IMR-90 (cell line): ENCODE data around the gene PCGF5. TPM values are rescaled to one million over a fixed set of nuclear protein-coding genes. Genes with fewer than 3 reads are reported as not detected.

Source experiments
- polyA plus RNA-seq, 3 experiments: library from polyadenylated mRNA; depleted of rRNA; stranded (reverse); fragments of >200 nt; gene quantifications; 2 replicates each; pipeline ENCODE4 v1.2.3, GENCODE V29; 2012; ENCODE audit warnings: low replicate concordance in 1 of 3
- total RNA-seq: library from RNA; depleted of rRNA; stranded (reverse); fragments of >200 nt; gene quantifications from 2 replicates; pipeline ENCODE4 v1.2.3, GENCODE V29; 2012; rRNA removed

PCGF5 gene
- total and polyA plus RNA-seq, 2 of the 4 experiments (the other 2 are of a cell fraction) = 9.0 to 18.1 TPM

Other genes starting within 250 kb of the PCGF5 start
- 5.9 and 10.3 TPM in 2 replicates for gene HECTD2, start 189.7 kb downstream of the PCGF5 start, total RNA-seq
- gene HECTD2, start 189.7 kb downstream of the PCGF5 start, polyA plus RNA-seq (2012; rRNA removed) = 3.2 and 5.2 TPM in 2 replicates